ENCODE results near the gene SFMBT1.

The SFMBT1 gene

GRCh38 chr3:52880047-52880446 is 165.8 kb downstream of the SFMBT1 start:
- no peak for DNase-seq

- DNase-seq: no peak
These were observed 166.3 kb downstream of the SFMBT1 start for GRCh38 chr3:52879581-52879980.

- no peak for DNase-seq
These were observed 166.8 kb downstream of the SFMBT1 start for GRCh38 chr3:52879090-52879489.

- no peak for DNase-seq
These were observed 168.8 kb downstream of the SFMBT1 start for GRCh38 chr3:52877085-52877484.

- no peak for DNase-seq
These were observed 170.8 kb downstream of the SFMBT1 start for GRCh38 chr3:52874864-52875587.

- no peak for DNase-seq
These were observed 171.6 kb downstream of the SFMBT1 start for GRCh38 chr3:52874160-52874701.

- DNase-seq: no peak
These were observed 172.3 kb downstream of the SFMBT1 start for GRCh38 chr3:52873433-52874159.

- DNase-seq: no peak
These were observed 173.6 kb downstream of the SFMBT1 start for GRCh38 chr3:52872245-52872644.

- no peak for DNase-seq
These were observed 174.1 kb downstream of the SFMBT1 start for GRCh38 chr3:52871761-52872160.

GRCh38 chr3:52870471-52870870 is 175.4 kb downstream of the SFMBT1 start:
- DNase-seq: no peak

- no peak for DNase-seq
These were observed 179.4 kb downstream of the SFMBT1 start for GRCh38 chr3:52866427-52866826.

- no peak for DNase-seq
These were observed 179.9 kb downstream of the SFMBT1 start for GRCh38 chr3:52865994-52866393.

- DNase-seq: no peak
These were observed 185.5 kb downstream of the SFMBT1 start for GRCh38 chr3:52860424-52860768.

- no peak for DNase-seq
These were observed 186.0 kb downstream of the SFMBT1 start for GRCh38 chr3:52859686-52860423.

GRCh38 chr3:52857864-52858263 is 188.0 kb downstream of the SFMBT1 start:
- no peak for DNase-seq

- DNase-seq: no peak
These were observed 188.7 kb downstream of the SFMBT1 start for GRCh38 chr3:52857133-52857532.

- DNase-seq: no peak
These were observed 189.2 kb downstream of the SFMBT1 start for GRCh38 chr3:52856666-52857065.

GRCh38 chr3:52854013-52854412 is 191.9 kb downstream of the SFMBT1 start:
- no peak for DNase-seq

Measured in stimulated activated CD4-positive, alpha-beta T cell treated with anti-CD3 and anti-CD28 coated beads, Interleukin-12 subunit alpha, Interleukin-12 subunit beta, amount 100 ng/mL, for 4 hours (primary cell).